Activated CD4-positive, alpha-beta T cell treated with anti-CD3 and anti-CD28 coated beads, Interleukin-2, Interleukin-6, amounts not matched to agents 100 ng/mL and 50 ng/mL, durations not matched to agents 16 hours and 8 hours (primary cell): ENCODE results near the gene NLGN2.

Experiments
- DNase-seq: peaks from one replicate; pipeline ENCODE4 v3.0.0-alpha.2; 2020

The NLGN2 gene

DNA sequence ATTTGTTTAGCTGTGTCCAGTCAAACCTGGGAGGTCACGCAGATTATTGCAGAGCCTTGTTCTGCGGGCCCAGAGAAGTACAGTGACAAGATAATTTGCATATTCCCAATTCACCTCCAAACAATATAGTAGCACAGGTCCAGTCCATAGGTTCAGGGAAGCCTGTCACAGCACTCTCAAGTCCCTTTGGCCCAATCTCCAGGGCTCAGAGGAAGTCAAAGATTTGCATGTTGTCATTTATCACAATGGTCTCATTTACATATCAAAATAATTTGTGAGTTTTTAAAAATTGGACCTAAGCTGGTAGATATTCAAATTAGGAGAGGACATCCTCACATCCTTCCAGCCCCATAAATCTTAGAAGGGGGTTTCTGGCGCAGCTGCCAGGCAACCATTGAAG is 59.9 kb downstream of the NLGN2 start:
- DNase-seq = no peak

DNA sequence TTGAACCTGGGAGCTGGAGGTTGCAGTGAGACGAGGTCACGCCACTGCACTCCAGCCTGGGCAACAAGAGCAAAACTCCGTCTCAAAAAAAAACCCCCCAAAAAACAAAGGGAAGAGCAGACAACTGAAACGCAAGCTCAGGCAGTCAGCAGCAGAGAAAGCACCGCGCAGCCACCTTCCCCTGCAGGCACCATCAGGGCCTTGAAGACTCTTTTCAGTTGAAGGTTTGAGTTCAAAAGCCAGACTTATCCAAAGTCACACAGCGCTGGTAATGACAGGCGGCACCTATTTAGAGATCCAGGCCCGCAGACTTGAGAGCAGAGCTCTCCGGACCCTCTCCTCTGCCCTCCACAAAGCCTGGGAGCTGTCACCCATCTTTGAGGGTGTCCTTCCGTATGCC is 60.6 kb downstream of the NLGN2 start:
- DNase-seq = no peak

DNA sequence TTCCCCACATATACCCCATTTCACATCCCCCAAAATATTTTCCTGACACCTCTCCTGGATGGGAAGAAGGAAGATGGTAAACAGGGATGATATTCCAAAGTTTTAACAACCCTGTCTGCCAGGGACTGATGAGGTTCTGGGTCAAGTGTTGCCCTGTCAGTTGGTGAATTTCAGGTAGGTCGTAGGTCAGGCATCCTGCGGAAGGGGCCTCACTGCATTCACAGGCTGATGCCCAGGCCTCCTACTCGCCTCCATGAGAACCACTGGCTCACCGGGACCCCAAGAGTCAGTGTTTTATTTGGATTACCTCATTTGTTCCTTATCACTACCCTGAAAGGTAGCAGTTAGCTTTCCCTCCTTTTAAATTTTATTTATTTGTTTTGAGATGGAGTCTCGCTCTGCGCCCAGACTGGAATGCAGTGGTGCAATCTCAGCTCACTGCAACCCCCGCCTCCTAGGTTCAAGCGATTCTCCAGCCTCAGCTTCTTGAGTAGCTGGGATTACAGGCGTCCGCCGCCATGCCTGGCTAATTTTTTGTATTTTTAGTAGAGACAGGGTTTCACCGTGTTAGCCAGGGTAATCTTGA is 61.3 kb downstream of the NLGN2 start:
- DNase-seq = no peak
